GM19372 (cell line): ENCODE measurements around the gene ASB12.
"Not testable (repeated sequence)": the region's sequence is repeated elsewhere in the genome, so short reads cannot be mapped to it uniquely, and the experiment has no call there.

ENCODE experiments used
- ATAC-seq: cut with Tn5 transposase; IDR thresholded peaks from one replicate; pipeline ENCODE4 v1.9.1; 2021; ENCODE audit warnings: mild to moderate bottlenecking, low read depth, moderate library complexity; ENCODE audit not compliant: unreplicated experiment

ASB12 gene, protein sequence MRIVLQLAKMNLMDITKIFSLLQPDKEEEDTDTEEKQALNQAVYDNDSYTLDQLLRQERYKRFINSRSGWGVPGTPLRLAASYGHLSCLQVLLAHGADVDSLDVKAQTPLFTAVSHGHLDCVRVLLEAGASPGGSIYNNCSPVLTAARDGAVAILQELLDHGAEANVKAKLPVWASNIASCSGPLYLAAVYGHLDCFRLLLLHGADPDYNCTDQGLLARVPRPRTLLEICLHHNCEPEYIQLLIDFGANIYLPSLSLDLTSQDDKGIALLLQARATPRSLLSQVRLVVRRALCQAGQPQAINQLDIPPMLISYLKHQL

GRCh38 chrX:64230123-64230970, at the start of gene ASB12:
ASB12 (minus strand) TSS chrX:64230607; CDS start chrX:64225650, 4,957 bp downstream.
- no peak for ATAC-seq

DNA sequence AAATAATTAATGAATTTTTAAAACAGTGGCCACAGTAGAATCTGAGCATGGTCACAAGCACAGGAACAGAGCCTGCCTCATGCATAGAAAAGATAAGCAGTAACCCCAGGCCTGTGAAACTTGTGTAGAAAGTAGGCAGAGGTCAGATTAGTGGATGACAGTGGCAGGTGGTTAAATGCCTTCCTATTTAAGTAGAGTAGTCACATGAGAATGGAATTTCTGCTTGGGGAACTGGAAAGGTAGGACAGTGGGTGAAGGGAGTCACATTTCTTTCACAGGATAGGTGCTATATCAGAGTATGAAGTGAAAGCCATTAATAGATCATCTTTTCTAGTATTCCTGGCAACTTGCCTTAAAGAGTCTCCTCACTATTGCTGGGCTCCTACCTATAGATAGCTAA, 34.9 kb upstream of the ASB12 start:
- ATAC-seq: no peak

DNA sequence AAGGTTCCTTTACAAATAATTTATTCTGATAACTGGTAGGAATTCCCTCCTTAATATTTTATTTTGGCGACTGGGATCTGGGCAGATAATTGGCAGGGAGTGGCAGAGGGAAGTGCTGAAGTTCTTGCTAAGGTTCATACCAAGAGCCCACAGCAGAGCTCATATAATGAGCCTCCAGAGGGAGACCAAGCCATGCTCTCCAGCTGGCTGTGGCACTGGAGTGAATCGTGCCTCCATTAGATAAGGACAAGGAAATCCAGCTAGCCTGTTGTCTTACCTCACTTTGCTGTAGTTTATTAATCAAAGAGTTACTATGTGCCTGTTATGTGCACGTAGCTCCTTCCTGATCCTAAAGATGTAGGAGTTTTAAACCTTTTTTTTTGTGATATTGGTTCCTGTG, 1.3 kb downstream of the ASB12 start:
- ATAC-seq: no peak

DNA sequence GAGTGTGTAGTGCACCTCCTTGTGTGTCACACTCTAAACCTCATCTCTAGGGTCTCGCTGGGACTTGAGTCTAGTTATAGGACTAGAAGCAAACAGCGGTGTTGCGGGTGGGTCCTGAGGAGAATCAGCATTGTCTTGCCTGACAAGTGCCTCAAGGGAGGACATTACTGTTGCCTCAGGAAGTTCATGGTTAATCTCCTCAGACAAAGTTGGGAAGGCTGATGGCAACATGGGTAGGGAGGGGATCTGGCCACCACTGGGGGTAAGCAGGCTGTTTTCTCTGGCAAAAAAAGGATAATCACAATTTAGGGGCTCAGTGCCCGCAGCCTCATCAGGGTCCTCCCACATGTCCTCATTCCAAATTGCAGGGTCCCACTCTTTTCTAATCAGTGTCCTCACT, 12.4 kb downstream of the ASB12 start:
- no peak for ATAC-seq

GRCh38 chrX:64213989-64214388, 16.4 kb downstream of the ASB12 start:
- not testable (repeated sequence) for ATAC-seq

- no peak for ATAC-seq
Observed at GRCh38 chrX:64206556-64207162, 23.7 kb downstream of the ASB12 start.

- peak; percentile 85 for ATAC-seq
Observed at GRCh38 chrX:64205735-64206501, 24.5 kb downstream of the ASB12 start.

GRCh38 chrX:64205441-64205734, 25.0 kb downstream of the ASB12 start, which contains the start of gene AMER1:
AMER1 (minus strand) TSS chrX:64205708; CDS start chrX:64193286, 12,422 bp downstream.
- ATAC-seq: peak; percentile 38

DNA sequence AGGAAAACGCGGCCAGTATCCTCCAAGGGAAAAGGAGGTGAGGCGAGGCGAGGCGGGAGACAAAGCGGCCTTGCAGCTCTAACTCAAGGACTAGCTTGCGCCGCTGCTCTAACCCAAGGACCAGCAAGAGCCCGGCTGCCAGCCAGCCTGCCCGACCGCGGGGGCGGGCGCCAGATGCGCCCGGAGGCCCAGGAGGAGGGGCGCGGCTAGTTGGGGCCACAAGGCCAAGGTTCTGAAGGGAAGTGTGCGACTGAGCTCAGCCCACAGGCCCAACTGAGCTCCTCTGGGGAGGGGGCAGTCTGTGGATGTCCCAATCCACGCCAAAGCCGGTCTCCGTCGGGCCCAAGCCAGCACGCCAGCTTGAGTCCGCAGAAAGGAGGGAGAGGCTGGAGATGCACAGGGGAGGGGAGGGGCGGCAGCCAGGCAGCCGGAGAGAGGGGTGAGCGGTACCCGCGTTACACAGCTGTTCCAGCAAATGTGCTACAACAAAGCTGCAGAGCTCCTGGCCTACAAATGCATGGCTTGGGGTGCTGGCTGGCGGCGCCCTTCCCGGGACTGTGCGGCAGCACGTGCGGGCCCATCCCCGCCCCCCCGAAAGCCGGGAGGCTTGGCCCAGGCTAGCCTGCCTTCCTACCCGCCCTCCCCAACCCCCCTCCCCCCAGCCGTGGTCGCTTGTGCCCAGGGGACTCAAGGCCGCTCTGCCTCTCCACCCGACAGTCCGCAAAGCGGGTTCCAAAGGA, 25.5 kb downstream of the ASB12 start:
- ATAC-seq: no peak

DNA sequence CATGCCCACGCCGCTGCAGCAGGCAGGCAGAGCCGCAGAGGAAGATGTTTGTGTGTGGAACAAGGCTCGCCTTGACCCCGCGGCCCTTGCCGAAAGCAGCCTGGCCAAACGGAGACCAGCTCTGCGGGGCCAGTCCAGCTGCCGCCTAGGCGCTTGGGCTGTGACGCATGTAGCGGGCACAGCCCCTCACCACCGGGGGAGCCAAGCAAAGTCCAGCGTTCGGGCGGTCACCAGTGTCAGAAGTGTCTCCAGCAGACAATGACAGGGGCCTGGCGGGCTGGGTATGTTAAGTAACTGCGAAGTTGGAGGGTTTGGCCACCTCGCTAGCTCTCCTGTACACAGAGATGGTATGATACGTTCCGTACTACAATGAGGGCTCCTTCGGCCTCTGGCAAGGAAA, 26.2 kb downstream of the ASB12 start:
- ATAC-seq: no peak

- no peak for ATAC-seq
Observed at GRCh38 chrX:64202808-64203325, 27.5 kb downstream of the ASB12 start.

DNA sequence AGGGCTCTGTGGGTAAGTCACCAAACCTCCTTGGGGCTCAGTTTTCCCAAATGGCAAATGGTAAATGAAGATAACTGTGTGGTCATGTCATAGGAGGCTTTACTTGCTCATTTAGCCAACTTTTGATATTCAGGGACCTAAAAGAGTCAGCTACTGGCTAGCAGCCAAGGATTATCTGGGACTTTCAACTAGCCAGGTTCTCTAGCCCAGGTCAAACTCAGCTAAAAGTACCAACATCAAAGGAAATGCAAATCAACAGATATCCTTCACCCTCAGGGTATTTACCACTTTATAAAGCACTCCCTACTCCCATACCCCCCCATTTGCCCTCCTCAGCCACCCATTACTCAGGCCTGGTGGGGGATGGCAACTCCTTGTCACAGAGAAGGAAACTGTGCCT, 32.4 kb downstream of the ASB12 start:
- ATAC-seq: no peak

DNA sequence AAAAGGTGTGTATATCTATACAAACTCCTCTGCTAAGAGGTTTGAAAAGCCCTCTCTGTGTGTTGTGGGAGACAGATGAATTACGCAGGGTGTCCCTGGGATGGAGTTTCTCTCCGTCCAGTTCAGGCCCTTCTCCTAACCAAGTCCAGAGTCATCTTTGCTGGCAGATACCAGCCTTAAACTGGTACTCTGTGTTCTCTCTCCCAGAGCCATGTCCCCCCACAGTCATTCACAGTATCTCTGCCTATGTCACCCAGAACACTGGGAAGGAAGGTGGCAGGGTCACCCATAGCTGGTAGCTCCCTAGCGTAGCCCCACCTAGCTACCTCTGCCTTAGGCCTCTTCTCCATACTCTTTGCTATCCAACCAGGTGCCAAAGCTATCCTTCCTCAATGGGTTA, 33.8 kb downstream of the ASB12 start:
- ATAC-seq: no peak

DNA sequence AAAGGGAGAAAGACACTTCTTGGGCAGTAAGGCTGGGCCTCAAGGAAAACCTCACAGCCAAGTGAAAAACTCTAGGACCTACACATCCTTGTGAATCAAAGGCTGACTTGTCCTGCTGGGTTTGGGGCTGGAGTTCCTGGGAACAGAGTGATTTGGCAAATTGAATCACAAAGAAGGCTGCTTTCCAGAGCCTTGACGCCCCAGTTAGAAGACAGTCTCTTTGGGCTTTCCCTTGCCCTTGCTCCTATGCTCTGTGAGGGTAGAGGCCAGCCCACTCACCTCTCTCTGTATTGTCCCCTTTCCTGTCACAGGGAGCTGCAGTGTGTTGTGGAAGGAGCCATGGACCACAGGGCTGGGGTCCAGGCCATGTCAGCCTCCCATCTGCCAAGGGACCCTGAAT, 34.5 kb downstream of the ASB12 start:
- no peak for ATAC-seq

DNA sequence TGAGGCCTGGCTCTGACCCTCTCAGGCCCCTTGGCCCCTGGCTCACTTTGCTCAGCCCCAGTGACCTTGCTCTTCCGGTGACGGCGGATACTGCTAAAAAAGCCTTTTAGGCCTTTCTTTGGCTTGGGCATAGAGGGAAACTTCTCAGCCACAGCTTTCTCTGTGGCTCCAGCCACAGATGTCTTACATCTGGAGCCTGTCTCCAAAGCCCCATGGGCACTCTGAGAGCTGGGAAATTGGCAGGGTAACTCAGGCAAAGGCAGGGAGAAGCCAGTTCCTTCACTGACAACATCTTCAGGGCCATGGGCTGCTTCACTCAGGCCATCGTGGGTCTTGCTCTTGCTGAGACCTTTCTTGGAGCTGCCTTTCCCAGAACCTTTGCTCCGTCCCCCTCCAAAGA, 37.7 kb downstream of the ASB12 start:
- no peak for ATAC-seq

GRCh38 chrX:64192040-64192439, 38.4 kb downstream of the ASB12 start:
- ATAC-seq: no peak

- no peak for ATAC-seq
Observed at GRCh38 chrX:64191281-64192010, 39.0 kb downstream of the ASB12 start.

DNA sequence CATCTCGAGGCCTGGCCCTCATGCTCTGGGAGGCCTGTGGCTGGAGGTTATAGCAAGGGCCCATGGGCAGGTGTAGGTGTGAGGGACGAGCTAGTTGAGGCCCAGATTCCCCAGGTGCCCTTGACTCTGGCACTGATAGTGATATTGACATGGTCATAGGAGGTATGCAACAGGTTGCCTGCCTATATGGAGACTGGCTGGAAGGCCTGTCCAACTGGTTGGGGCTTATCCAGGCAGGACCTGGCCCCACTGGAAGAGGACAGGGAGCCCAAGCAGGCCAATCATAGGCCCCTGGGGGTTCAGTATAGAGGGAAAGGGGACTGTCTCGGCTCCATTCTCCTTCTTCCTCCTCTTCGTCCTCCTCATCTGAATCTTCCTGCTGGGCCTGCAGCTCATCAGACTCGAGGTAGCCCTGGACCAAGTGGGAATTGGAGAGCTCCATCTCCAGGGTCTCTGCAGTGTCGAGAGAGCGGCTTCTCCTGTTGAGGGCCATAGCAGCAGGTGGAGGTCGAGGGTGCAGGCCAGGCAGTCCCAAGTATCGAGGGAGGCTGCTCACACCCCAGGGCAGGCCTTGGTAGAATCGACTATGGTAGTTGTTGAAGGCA, 40.2 kb downstream of the ASB12 start:
- no peak for ATAC-seq

- no peak for ATAC-seq
Observed at GRCh38 chrX:64188901-64189300, 41.5 kb downstream of the ASB12 start.
